Measurements from ENCODE around the gene STIM2.

Gene STIM2

GRCh38 chr4:26885912-26886274 lies 25.3 kb downstream of the STIM2 start:
- H3K9me2 ChIP-seq (ENCODE audit: low read depth, low read length): no peaks in the 10 kb centered on the region
- H2AFZ ChIP-seq (ENCODE audit: low read length): no peak overlapping the region
- H3K9me3 ChIP-seq (ENCODE audit: low read length): no peaks in the 10 kb centered on the region
- H3K4me3 ChIP-seq (ENCODE audit: low read depth, low read length, poor library complexity, severe bottlenecking): peak overlapping the region; percentile 33
- H3K4me2 ChIP-seq (ENCODE audit: low read length): peak overlapping the region; percentile 58
- H3K27ac ChIP-seq (ENCODE audit: low read depth, low read length, poor library complexity, severe bottlenecking): peak overlapping the region; percentile 91
- H3K9ac ChIP-seq (ENCODE audit: low read length): peak overlapping the region; percentile 37; the same call in 1 of the 2 replicates
- H3K79me2 ChIP-seq (ENCODE audit: insufficient read depth, low read length): peaks cover 83% of the 10 kb centered on the region
- H4K20me1 ChIP-seq (ENCODE audit: insufficient read depth, low read length): no peaks in the 10 kb centered on the region
- no peaks in the 10 kb centered on the region for H3K27me3 ChIP-seq (ENCODE audit: insufficient read depth, low read length)
- no peaks in the 10 kb centered on the region for H3F3A ChIP-seq (ENCODE audit: insufficient read depth, low read length)
- TF ChIP-seq, protein P1, sequence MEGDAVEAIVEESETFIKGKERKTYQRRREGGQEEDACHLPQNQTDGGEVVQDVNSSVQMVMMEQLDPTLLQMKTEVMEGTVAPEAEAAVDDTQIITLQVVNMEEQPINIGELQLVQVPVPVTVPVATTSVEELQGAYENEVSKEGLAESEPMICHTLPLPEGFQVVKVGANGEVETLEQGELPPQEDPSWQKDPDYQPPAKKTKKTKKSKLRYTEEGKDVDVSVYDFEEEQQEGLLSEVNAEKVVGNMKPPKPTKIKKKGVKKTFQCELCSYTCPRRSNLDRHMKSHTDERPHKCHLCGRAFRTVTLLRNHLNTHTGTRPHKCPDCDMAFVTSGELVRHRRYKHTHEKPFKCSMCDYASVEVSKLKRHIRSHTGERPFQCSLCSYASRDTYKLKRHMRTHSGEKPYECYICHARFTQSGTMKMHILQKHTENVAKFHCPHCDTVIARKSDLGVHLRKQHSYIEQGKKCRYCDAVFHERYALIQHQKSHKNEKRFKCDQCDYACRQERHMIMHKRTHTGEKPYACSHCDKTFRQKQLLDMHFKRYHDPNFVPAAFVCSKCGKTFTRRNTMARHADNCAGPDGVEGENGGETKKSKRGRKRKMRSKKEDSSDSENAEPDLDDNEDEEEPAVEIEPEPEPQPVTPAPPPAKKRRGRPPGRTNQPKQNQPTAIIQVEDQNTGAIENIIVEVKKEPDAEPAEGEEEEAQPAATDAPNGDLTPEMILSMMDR (IDR thresholded peaks at IDR 0.05; ENCODE audit: low read length): no peak
- TF ChIP-seq EZH2 (IDR thresholded peaks at IDR 0.05; ENCODE audit: borderline replicate concordance, low read length): no peak
- peaks cover 60% of the 10 kb centered on the region for H3K4me1 ChIP-seq (ENCODE audit: insufficient read depth, low read length, severe bottlenecking)
- H3K36me3 ChIP-seq (ENCODE audit: insufficient read depth, low read length): peaks cover 15% of the 10 kb centered on the region

DNA sequence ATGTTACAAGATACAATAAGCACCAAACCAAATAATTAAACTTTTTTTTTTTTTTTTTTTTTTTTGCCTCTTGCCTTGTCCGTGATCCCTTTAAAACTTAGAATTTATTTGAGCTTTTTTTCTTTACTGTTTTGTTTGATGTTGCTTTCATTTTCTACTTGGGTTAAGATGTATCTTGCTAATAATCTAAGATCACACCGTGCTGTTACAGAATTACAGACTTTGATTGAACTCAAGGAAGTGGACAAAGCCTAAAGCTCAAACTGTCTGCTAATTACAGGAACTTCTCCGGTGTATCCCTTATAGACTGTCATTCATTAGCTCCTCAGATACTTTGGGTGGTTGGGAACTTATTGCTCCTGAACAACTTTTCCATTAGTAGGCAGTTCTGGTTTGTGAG lies 26.5 kb downstream of the STIM2 start:
- Histone ChIP-seq H3K27ac (ENCODE audit: low read depth, low read length, poor library complexity, severe bottlenecking) (no peak overlapping the region), H3K9me3 (ENCODE audit: low read length) (no peaks in the 10 kb centered on the region), H3K4me1 (ENCODE audit: insufficient read depth, low read length, severe bottlenecking) (peaks cover 53% of the 10 kb centered on the region), H3K36me3 (ENCODE audit: insufficient read depth, low read length) (peaks cover 12% of the 10 kb centered on the region), H3K9ac (ENCODE audit: low read length) (no peak overlapping the region), H3K27me3 (ENCODE audit: insufficient read depth, low read length) (no peaks in the 10 kb centered on the region), H3K9me2 (ENCODE audit: low read depth, low read length) (no peaks in the 10 kb centered on the region), H4K20me1 (ENCODE audit: insufficient read depth, low read length) (no peaks in the 10 kb centered on the region), H3K4me3 (ENCODE audit: low read depth, low read length, poor library complexity, severe bottlenecking) (no peak overlapping the region), H3F3A (ENCODE audit: insufficient read depth, low read length) (no peaks in the 10 kb centered on the region), H2AFZ (ENCODE audit: low read length) (no peak overlapping the region), H3K79me2 (ENCODE audit: insufficient read depth, low read length) (peaks cover 71% of the 10 kb centered on the region), H3K4me2 (ENCODE audit: low read length) (peak overlapping the region; percentile 58; the same call in 1 of the 2 replicates)
- TF ChIP-seq, protein P1 (IDR thresholded peaks at IDR 0.05; ENCODE audit: low read length): no peak
- TF ChIP-seq EZH2 (IDR thresholded peaks at IDR 0.05; ENCODE audit: borderline replicate concordance, low read length): no peak

GRCh38 chr4:26887809-26888208 lies 27.2 kb downstream of the STIM2 start:
- no peak for TF ChIP-seq EZH2 (IDR thresholded peaks at IDR 0.05; ENCODE audit: borderline replicate concordance, low read length)
- TF ChIP-seq, protein P1 (IDR thresholded peaks at IDR 0.05; ENCODE audit: low read length): no peak
- peaks cover 46% of the 10 kb centered on the region for H3K4me1 ChIP-seq (ENCODE audit: insufficient read depth, low read length, severe bottlenecking)
- no peaks in the 10 kb centered on the region for H3K9me3 ChIP-seq (ENCODE audit: low read length)
- no peak overlapping the region for H3K9ac ChIP-seq (ENCODE audit: low read length)
- peaks cover 71% of the 10 kb centered on the region for H3K79me2 ChIP-seq (ENCODE audit: insufficient read depth, low read length)
- H3K36me3 ChIP-seq (ENCODE audit: insufficient read depth, low read length): peaks cover 12% of the 10 kb centered on the region
- no peak overlapping the region for H2AFZ ChIP-seq (ENCODE audit: low read length)
- no peaks in the 10 kb centered on the region for H4K20me1 ChIP-seq (ENCODE audit: insufficient read depth, low read length)
- H3K9me2 ChIP-seq (ENCODE audit: low read depth, low read length): no peaks in the 10 kb centered on the region
- H3K4me3 ChIP-seq (ENCODE audit: low read depth, low read length, poor library complexity, severe bottlenecking): no peak overlapping the region
- no peaks in the 10 kb centered on the region for H3K27me3 ChIP-seq (ENCODE audit: insufficient read depth, low read length)
- no peak overlapping the region for H3K27ac ChIP-seq (ENCODE audit: low read depth, low read length, poor library complexity, severe bottlenecking)
- no peak overlapping the region for H3K4me2 ChIP-seq (ENCODE audit: low read length)
- no peaks in the 10 kb centered on the region for H3F3A ChIP-seq (ENCODE audit: insufficient read depth, low read length)

Data from OCI-LY1 (cell line).